Measurements from ENCODE around the gene USP17L11.
"Not testable (repeated sequence)": the region's sequence is repeated elsewhere in the genome, so short reads cannot be mapped to it uniquely, and the experiment has no call there.

USP17L11 gene, protein sequence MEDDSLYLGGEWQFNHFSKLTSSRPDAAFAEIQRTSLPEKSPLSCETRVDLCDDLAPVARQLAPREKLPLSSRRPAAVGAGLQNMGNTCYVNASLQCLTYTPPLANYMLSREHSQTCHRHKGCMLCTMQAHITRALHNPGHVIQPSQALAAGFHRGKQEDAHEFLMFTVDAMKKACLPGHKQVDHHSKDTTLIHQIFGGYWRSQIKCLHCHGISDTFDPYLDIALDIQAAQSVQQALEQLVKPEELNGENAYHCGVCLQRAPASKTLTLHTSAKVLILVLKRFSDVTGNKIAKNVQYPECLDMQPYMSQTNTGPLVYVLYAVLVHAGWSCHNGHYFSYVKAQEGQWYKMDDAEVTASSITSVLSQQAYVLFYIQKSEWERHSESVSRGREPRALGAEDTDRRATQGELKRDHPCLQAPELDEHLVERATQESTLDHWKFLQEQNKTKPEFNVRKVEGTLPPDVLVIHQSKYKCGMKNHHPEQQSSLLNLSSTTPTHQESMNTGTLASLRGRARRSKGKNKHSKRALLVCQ

DNA sequence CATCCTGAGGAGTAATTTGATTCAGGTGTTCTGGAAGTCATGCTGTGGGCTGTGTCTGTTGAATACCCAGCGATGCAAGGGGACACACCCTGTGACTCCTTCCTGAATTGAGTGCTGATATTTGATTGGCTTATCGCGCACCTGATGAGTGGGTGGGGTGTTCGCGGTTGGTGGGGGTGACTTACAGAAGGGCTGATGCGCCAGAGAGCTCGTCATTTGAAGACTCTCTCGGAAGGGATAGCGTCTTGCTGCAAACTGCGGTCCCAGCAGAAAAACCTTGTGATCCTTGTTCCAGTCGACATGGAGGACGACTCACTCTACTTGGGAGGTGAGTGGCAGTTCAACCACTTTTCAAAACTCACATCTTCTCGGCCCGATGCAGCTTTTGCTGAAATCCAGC lies at the start of gene USP17L11:
Gene USP17L11 (plus strand): TSS at position 301 of the 400 bp plus-strand sequence. CDS start 0 bp downstream, at position 301.
- CTCF ChIA-PET; DNase-seq (ENCODE audit: low read depth, low spot score); H3K4me3 ChIP-seq (ENCODE audit: low read depth, low read length); POLR2A ChIA-PET: not testable (repeated sequence)

DNA sequence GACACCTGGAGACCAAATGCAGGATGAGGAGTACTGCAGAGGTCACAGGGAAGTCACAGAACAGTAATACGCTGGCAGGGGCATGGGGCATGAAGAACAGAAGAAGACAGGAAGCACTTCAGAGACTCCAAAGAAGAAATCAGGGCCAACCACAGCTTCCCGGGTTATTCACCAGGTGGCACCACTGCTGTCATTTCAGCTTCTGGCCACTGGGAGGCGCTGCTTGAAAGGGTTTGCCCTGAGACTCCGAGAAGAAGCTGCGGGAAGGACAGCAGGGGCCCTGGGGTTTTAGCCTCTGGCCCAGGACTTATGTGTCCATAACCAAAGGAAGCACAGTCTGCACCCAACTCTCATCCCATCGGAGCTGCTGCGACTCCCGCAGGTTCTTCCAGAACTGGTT lies 49.2 kb upstream of the USP17L11 start:
- CTCF ChIA-PET; H3K4me3 ChIP-seq (ENCODE audit: low read depth, low read length): not testable (repeated sequence)

DNA sequence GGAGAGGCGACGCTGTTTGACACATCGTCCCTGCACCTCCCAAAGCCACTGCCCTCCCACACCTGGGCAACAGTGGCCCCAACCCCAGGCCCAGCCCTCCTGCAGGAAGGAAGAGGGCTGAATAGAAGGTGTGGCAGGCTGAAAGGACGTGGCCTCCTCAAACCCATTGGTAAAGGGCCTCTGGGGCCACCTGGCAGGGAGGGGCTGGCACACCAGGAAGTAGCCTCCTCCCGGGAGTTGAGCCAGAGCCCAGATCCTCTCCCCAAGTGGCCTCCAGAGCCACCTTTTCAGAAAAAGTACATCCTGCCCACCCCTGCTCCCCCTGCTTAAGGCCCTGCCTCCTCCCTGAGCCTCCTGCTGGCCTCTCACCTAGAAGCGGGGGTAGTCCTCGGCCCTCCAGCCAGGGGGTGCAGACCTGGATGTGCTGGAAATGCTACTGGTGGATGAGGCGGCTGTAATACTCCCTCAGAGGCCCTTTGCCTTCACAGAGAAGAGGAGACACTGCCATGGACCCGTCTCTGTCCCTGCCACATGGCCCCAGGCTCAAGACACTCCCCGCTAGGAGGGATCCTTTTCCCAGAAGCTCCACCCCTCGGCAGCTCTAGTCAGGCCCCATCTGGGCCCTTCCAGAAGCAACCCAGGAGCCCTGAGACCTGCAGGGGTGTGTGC lies 45.3 kb upstream of the USP17L11 start, which contains the start of gene FAM90A26:
Gene FAM90A26 (plus strand): TSS at position 619 of the 669 bp plus-strand sequence. CDS start 2,764 bp downstream, outside the sequence.
- POLR2A ChIA-PET; H3K4me3 ChIP-seq (ENCODE audit: low read depth, low read length); CTCF ChIA-PET; DNase-seq (ENCODE audit: low read depth, low spot score): not testable (repeated sequence)

More for the DNA sequence above, 49.2 kb upstream of the USP17L11 start:
- POLR2A ChIA-PET; DNase-seq (ENCODE audit: low read depth, low spot score): not testable (repeated sequence)

DNA sequence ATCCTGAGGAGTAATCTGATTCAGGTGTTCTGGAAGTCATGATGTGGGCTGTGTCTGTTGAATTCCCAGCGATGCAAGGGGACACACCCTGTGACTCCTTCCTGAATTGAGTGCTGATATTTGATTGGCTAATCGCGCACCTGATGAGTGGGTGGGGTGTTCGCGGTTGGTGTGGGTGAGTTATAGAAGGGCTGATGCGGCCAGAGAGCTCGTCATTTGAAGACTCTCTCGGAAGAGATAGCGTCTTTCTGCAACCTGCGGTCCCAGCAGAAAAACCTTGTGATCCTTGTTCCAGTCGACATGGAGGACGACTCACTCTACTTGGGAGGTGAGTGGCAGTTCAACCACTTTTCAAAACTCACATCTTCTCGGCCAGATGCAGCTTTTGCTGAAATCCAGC lies 4.8 kb upstream of the USP17L11 start, which contains the start of gene USP17L10:
Gene USP17L10 (plus strand): TSS at position 301 of the 400 bp plus-strand sequence. CDS start 0 bp downstream, at position 301.
- DNase-seq (ENCODE audit: low read depth, low spot score); CTCF ChIA-PET; H3K4me3 ChIP-seq (ENCODE audit: low read depth, low read length); POLR2A ChIA-PET: not testable (repeated sequence)

DNA sequence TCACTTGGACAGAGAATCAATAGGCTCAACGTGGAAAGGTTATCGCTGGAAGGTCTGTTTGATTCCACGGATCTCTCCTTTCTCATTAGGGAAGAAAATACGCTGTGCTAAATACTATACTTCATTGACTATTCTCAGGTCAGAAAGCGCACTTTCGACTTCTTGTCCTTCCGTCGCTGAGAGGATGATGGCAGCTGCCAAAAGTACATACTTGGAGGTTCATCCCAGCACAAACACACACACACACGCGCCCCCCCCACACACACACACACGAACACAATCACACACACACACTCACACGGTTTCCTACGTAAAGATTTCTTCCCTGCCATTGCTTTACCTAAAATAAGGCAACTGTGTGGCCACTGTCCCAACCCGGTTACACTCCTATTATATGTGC lies 504 bp upstream of the USP17L11 start:
- H3K4me3 ChIP-seq (ENCODE audit: low read depth, low read length); CTCF ChIA-PET; DNase-seq (ENCODE audit: low read depth, low spot score); POLR2A ChIA-PET: not testable (repeated sequence)

DNA sequence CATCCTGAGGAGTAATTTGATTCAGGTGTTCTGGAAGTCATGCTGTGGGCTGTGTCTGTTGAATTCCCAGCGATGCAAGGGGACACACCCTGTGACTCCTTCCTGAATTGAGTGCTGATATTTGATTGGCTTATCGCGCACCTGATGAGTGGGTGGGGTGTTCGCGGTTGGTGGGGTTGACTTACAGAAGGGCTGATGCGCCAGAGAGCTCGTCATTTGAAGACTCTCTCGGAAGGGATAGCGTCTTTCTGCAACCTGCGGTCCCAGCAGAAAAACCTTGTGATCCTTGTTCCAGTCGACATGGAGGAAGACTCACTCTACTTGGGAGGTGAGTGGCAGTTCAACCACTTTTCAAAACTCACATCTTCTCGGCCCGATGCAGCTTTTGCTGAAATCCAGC lies 4.6 kb downstream of the USP17L11 start, which contains the start of gene USP17L12:
Gene USP17L12 (plus strand): TSS at position 301 of the 400 bp plus-strand sequence. CDS start 0 bp downstream, at position 301.
- H3K4me3 ChIP-seq (ENCODE audit: low read depth, low read length); DNase-seq (ENCODE audit: low read depth, low spot score); CTCF ChIA-PET; POLR2A ChIA-PET: not testable (repeated sequence)

DNA sequence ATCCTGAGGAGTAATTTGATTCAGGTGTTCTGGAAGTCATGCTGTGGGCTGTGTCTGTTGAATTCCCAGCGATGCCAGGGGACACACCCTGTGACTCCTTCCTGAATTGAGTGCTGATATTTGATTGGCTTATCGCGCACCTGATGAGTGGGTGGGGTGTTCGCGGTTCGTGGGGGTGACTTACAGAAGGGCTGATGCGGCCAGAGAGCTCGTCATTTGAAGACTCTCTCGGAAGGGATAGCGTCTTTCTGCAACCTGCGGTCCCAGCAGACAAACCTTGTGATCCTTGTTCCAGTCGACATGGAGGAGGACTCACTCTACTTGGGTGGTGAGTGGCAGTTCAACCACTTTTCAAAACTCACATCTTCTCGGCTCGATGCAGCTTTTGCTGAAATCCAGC lies 9.4 kb downstream of the USP17L11 start, which contains the start of gene USP17L13:
Gene USP17L13 (plus strand): TSS at position 301 of the 400 bp plus-strand sequence. CDS start 0 bp downstream, at position 301.
- POLR2A ChIA-PET; DNase-seq (ENCODE audit: low read depth, low spot score); H3K4me3 ChIP-seq (ENCODE audit: low read depth, low read length); CTCF ChIA-PET: not testable (repeated sequence)

DNA sequence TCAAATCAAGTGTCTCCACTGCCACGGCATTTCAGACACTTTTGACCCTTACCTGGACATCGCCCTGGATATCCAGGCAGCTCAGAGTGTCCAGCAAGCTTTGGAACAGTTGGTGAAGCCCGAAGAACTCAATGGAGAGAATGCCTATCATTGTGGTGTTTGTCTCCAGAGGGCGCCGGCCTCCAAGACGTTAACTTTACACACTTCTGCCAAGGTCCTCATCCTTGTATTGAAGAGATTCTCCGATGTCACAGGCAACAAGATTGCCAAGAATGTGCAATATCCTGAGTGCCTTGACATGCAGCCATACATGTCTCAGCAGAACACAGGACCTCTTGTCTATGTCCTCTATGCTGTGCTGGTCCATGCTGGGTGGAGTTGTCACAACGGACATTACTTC lies 15.0 kb downstream of the USP17L11 start:
- H3K4me3 ChIP-seq (ENCODE audit: low read depth, low read length); POLR2A ChIA-PET; CTCF ChIA-PET; DNase-seq (ENCODE audit: low read depth, low spot score): not testable (repeated sequence)

DNA sequence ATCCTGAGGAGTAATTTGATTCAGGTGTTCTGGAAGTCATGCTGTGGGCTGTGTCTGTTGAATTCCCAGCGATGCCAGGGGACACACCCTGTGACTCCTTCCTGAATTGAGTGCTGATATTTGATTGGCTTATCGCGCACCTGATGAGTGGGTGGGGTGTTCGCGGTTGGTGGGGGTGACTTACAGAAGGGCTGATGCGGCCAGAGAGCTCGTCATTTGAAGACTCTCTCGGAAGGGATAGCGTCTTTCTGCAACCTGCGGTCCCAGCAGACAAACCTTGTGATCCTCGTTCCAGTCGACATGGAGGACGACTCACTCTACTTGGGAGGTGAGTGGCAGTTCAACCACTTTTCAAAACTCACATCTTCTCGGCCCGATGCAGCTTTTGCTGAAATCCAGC lies 18.9 kb downstream of the USP17L11 start, which contains the start of gene USP17L15:
Gene USP17L15 (plus strand): TSS at position 301 of the 400 bp plus-strand sequence. CDS start 0 bp downstream, at position 301.
- H3K4me3 ChIP-seq (ENCODE audit: low read depth, low read length); POLR2A ChIA-PET; DNase-seq (ENCODE audit: low read depth, low spot score); CTCF ChIA-PET: not testable (repeated sequence)

DNA sequence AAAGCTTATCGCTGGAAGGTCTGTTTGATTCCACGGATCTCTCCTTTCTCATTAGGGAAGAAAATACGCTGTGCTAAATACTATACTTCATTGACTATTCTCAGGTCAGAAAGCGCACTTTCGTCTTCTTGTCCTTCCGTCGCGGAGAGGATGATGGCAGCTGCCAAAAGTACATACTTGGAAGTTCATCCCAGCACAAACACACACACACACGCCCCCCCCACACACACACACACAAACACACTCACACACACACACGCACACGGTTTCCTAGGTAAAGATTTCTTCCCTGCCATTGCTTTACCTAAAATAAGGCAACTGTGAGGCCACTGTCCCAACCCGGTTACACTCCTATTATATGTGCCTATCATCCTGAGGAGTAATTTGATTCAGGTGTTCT lies 23.3 kb downstream of the USP17L11 start:
- POLR2A ChIA-PET; DNase-seq (ENCODE audit: low read depth, low spot score): not testable (repeated sequence)

DNA sequence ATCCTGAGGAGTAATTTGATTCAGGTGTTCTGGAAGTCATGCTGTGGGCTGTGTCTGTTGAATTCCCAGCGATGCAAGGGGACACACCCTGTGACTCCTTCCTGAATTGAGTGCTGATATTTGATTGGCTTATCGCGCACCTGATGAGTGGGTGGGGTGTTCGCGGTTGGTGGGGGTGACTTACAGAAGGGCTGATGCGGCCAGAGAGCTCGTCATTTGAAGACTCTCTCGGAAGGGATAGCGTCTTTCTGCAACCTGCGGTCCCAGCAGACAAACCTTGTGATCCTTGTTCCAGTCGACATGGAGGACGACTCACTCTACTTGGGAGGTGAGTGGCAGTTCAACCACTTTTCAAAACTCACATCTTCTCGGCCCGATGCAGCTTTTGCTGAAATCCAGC lies 28.4 kb downstream of the USP17L11 start, which contains the start of gene USP17L17:
Gene USP17L17 (plus strand): TSS at position 301 of the 400 bp plus-strand sequence. CDS start 0 bp downstream, at position 301.
- H3K4me3 ChIP-seq (ENCODE audit: low read depth, low read length); DNase-seq (ENCODE audit: low read depth, low spot score); POLR2A ChIA-PET; CTCF ChIA-PET: not testable (repeated sequence)

More for the DNA sequence above, 23.3 kb downstream of the USP17L11 start:
- CTCF ChIA-PET; H3K4me3 ChIP-seq (ENCODE audit: low read depth, low read length): not testable (repeated sequence)

DNA sequence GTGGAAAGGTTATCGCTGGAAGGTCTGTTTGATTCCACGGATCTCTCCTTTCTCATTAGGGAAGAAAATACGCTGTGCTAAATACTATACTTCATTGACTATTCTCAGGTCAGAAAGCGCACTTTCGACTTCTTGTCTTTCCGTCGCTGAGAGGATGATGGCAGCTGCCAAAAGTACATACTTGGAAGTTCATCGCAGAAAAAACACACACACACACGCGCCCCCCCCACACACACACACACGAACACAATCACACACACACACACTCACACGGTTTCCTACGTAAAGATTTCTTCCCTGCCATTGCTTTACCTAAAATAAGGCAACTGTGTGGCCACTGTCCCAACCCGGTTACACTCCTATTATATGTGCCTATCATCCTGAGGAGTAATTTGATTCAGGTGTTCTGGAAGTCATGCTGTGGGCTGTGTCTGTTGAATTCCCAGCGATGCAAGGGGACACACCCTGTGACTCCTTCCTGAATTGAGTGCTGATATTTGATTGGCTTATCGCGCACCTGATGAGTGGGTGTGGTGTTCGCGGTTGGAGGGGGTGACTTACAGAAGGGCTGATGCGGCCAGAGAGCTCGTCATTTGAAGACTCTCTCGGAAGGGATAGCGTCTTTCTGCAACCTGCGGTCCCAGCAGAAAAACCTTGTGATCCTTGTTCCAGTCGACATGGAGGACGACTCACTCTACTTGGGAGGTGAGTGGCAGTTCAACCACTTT lies 32.9 kb downstream of the USP17L11 start, which contains the start of gene USP17L18:
Gene USP17L18 (plus strand): TSS at position 678 of the 728 bp plus-strand sequence. CDS start 0 bp downstream, at position 678.
- H3K4me3 ChIP-seq (ENCODE audit: low read depth, low read length); CTCF ChIA-PET; POLR2A ChIA-PET; DNase-seq (ENCODE audit: low read depth, low spot score): not testable (repeated sequence)

DNA sequence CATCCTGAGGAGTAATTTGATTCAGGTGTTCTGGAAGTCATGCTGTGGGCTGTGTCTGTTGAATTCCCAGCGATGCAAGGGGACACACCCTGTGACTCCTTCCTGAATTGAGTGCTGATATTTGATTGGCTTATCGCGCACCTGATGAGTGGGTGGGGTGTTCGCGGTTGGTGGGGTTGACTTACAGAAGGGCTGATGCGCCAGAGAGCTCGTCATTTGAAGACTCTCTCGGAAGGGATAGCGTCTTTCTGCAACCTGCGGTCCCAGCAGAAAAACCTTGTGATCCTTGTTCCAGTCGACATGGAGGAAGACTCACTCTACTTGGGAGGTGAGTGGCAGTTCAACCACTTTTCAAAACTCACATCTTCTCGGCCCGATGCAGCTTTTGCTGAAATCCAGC lies 37.9 kb downstream of the USP17L11 start, which contains the start of gene USP17L19:
Gene USP17L19 (plus strand): TSS at position 301 of the 400 bp plus-strand sequence. CDS start 0 bp downstream, at position 301.
- CTCF ChIA-PET; POLR2A ChIA-PET; H3K4me3 ChIP-seq (ENCODE audit: low read depth, low read length); DNase-seq (ENCODE audit: low read depth, low spot score): not testable (repeated sequence)

DNA sequence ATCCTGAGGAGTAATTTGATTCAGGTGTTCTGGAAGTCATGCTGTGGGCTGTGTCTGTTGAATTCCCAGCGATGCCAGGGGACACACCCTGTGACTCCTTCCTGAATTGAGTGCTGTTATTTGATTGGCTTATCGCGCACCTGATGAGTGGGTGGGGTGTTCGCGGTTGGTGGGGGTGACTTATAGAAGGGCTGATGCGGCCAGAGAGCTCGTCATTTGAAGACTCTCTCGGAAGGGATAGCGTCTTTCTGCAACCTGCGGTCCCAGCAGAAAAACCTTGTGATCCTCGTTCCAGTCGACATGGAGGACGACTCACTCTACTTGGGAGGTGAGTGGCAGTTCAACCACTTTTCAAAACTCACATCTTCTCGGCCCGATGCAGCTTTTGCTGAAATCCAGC lies 42.6 kb downstream of the USP17L11 start, which contains the start of gene USP17L20:
Gene USP17L20 (plus strand): TSS at position 301 of the 400 bp plus-strand sequence. CDS start 0 bp downstream, at position 301.
- CTCF ChIA-PET = not testable (repeated sequence)

DNA sequence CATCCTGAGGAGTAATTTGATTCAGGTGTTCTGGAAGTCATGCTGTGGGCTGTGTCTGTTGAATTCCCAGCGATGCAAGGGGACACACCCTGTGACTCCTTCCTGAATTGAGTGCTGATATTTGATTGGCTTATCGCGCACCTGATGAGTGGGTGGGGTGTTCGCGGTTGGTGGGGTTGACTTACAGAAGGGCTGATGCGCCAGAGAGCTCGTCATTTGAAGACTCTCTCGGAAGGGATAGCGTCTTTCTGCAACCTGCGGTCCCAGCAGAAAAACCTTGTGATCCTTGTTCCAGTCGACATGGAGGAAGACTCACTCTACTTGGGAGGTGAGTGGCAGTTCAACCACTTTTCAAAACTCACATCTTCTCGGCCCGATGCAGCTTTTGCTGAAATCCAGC lies 47.4 kb downstream of the USP17L11 start, which contains the start of gene USP17L21:
Gene USP17L21 (plus strand): TSS at position 301 of the 400 bp plus-strand sequence. CDS start 0 bp downstream, at position 301.
- H3K4me3 ChIP-seq (ENCODE audit: low read depth, low read length); DNase-seq (ENCODE audit: low read depth, low spot score); CTCF ChIA-PET; POLR2A ChIA-PET: not testable (repeated sequence)

More for the DNA sequence above, 42.6 kb downstream of the USP17L11 start, which contains the start of gene USP17L20:
- DNase-seq (ENCODE audit: low read depth, low spot score); POLR2A ChIA-PET; H3K4me3 ChIP-seq (ENCODE audit: low read depth, low read length): not testable (repeated sequence)
